Activated naive CD8-positive, alpha-beta T cell treated with anti-CD3 and anti-CD28 coated beads, Interleukin-2, amount 50 U/mL, for 16 hours (primary cell): ENCODE measurements around the gene EIF5A2.
"Not testable (repeated sequence)": the region's sequence is repeated elsewhere in the genome, so short reads cannot be mapped to it uniquely, and the experiment has no call there.

ENCODE experiments used
- DNase-seq: peaks from one replicate; pipeline ENCODE4 v3.0.0-alpha.2; 2020; ENCODE audit warnings: low read depth, low spot score

EIF5A2 gene

GRCh38 chr3:170908235-170909116, at the start of gene EIF5A2:
EIF5A2 (minus strand) TSS chr3:170908637; CDS start chr3:170907806, 831 bp downstream.
- DNase-seq = peak; percentile 97

- no peak for DNase-seq
These were observed 48.2 kb upstream of the EIF5A2 start for GRCh38 chr3:170956647-170957046.

GRCh38 chr3:170953736-170954135, 45.3 kb upstream of the EIF5A2 start:
- DNase-seq = no peak

GRCh38 chr3:170953229-170953628, 44.8 kb upstream of the EIF5A2 start:
- no peak for DNase-seq

- DNase-seq = no peak
These were observed 40.8 kb upstream of the EIF5A2 start for GRCh38 chr3:170949211-170949610.

- no peak for DNase-seq
These were observed 38.8 kb upstream of the EIF5A2 start for GRCh38 chr3:170947018-170947769.

GRCh38 chr3:170942011-170942410, 33.6 kb upstream of the EIF5A2 start:
- DNase-seq = no peak

GRCh38 chr3:170941551-170941950, 33.1 kb upstream of the EIF5A2 start:
- no peak for DNase-seq

GRCh38 chr3:170933039-170933438, 24.6 kb upstream of the EIF5A2 start:
- not testable (repeated sequence) for DNase-seq

- not testable (repeated sequence) for DNase-seq
These were observed 15.1 kb upstream of the EIF5A2 start for GRCh38 chr3:170923553-170923952.

GRCh38 chr3:170918715-170919114, 10.3 kb upstream of the EIF5A2 start:
- DNase-seq = no peak

- no peak for DNase-seq
These were observed 6.3 kb upstream of the EIF5A2 start for GRCh38 chr3:170914690-170915089.

- DNase-seq = no peak
These were observed 5.8 kb upstream of the EIF5A2 start for GRCh38 chr3:170914212-170914611.

GRCh38 chr3:170911051-170911450, 2.6 kb upstream of the EIF5A2 start:
- DNase-seq = no peak

GRCh38 chr3:170910542-170910941, 2.1 kb upstream of the EIF5A2 start:
- DNase-seq = no peak

GRCh38 chr3:170909129-170909903, 879 bp upstream of the EIF5A2 start:
- DNase-seq = no peak

GRCh38 chr3:170907637-170908234, 701 bp downstream of the EIF5A2 start:
- DNase-seq = no peak

GRCh38 chr3:170905862-170906261, 2.6 kb downstream of the EIF5A2 start:
- no peak for DNase-seq

- no peak for DNase-seq
These were observed 5.3 kb downstream of the EIF5A2 start for GRCh38 chr3:170903123-170903522.

GRCh38 chr3:170899455-170899854, 9.0 kb downstream of the EIF5A2 start:
- no peak for DNase-seq

- no peak for DNase-seq
These were observed 10.5 kb downstream of the EIF5A2 start for GRCh38 chr3:170897978-170898377.
